Effector memory CD8-positive, alpha-beta T cell (primary cell): Measurements from ENCODE around the gene UBXN1.

Experiments used
- ATAC-seq: fragments of 150-1000 bp; cut with Tn5 transposase; replicated peaks from 2 replicates; pipeline ENCODE4 v1.10.0; 2021; ENCODE audit warnings: mild to moderate bottlenecking, moderate library complexity
- DNase-seq, 3 experiments: peaks; one replicate each; pipeline ENCODE4 v3.0.0; 2021
- H3K27ac Mint-ChIP-seq, 2 donors: one replicate each; pipeline ENCODE4 v1.8.0; 2022; ENCODE audit warnings: mild to moderate bottlenecking in 2 of 2, mixed read lengths in 2 of 2, moderate library complexity in 2 of 2
- H3K27me3 Mint-ChIP-seq, 2 donors: one replicate each; pipeline ENCODE4 v1.8.0; 2022; ENCODE audit warnings: mixed read lengths in 2 of 2
- H3K36me3 Mint-ChIP-seq: one replicate; pipeline ENCODE4 v1.8.0; 2022; ENCODE audit warnings: mild to moderate bottlenecking, moderate library complexity, mixed read lengths; ENCODE audit not compliant: insufficient read depth
- H3K4me1 Mint-ChIP-seq, 2 donors: one replicate each; pipeline ENCODE4 v1.8.0; 2022; ENCODE audit warnings: low read depth in 2 of 2, mixed read lengths in 2 of 2
- H3K4me3 Mint-ChIP-seq, 2 donors: one replicate each; pipeline ENCODE4 v1.8.0; 2022; ENCODE audit warnings: mild to moderate bottlenecking in 2 of 2, mixed read lengths in 2 of 2, moderate library complexity in 2 of 2
- H3K9me3 Mint-ChIP-seq, 2 donors: one replicate each; pipeline ENCODE4 v1.8.0; 2022; ENCODE audit warnings: mixed read lengths in 2 of 2
- total RNA-seq, 9 experiments: gene quantifications; one replicate each; lab custom pipeline; 2026; lab: John Stamatoyannopoulos, UW

Gene UBXN1
- total RNA-seq: 80.2 to 133 (median 123) reads per million in 9 experiments

GRCh38 chr11:62678770-62679696, at the start of gene UBXN1:
UBXN1 (minus strand) TSS chr11:62679073; CDS start chr11:62678923, 150 bp downstream.
- Mint-ChIP-seq H3K4me3 (peak within 1 kb of the TSS; percentile 86 to 87), H3K9me3 (no peaks in the 10 kb centered on the region), H3K27me3 (no peaks in the 10 kb centered on the region), H3K27ac (peak within 1 kb of the TSS; percentile 98 to 99), H3K4me1 (peaks cover 25 to 28% of the 10 kb centered on the region in 2 donors), H3K36me3 (peaks cover 42% of the 10 kb centered on the region)
- peak; percentile 83 for ATAC-seq
- peak; percentile 74 to 75 (median 75) for DNase-seq

- DNase-seq (peak; percentile 71 to 78 (median 77)), ATAC-seq (peak; percentile 35)
- peak within 1 kb of the TSS; percentile 98 to 99 for H3K27ac Mint-ChIP-seq
- H3K27me3 Mint-ChIP-seq: no peaks in the 10 kb centered on the region
- peak within 1 kb of the TSS; percentile 96 to 97 for H3K4me3 Mint-ChIP-seq
- peaks cover 72% of the 10 kb centered on the region for H3K36me3 Mint-ChIP-seq
- peaks cover 37 to 43% of the 10 kb centered on the region in 2 donors for H3K4me1 Mint-ChIP-seq
- H3K9me3 Mint-ChIP-seq: no peaks in the 10 kb centered on the region
These were observed 49.5 kb upstream of the UBXN1 start, which contains the start of gene TTC9C for GRCh38 chr11:62728171-62728988. TTC9C (plus strand) TSS chr11:62728486; CDS start chr11:62728849, 363 bp downstream.

- Mint-ChIP-seq H3K4me3 (peak overlapping the region; percentile 96 to 97), H3K27me3 (no peaks in the 10 kb centered on the region), H3K27ac (peak overlapping the region; percentile 98 to 99), H3K36me3 (peaks cover 72% of the 10 kb centered on the region), H3K9me3 (no peaks in the 10 kb centered on the region), H3K4me1 (peaks cover 37 to 39% of the 10 kb centered on the region in 2 donors)
- peak; percentile 62 for ATAC-seq
- peak in 2 of 3 experiments; percentile 81 to 85 for DNase-seq
These were observed 48.9 kb upstream of the UBXN1 start for GRCh38 chr11:62727872-62728170.

GRCh38 chr11:62727165-62727871, 48.4 kb upstream of the UBXN1 start, which contains the start of gene HNRNPUL2:
HNRNPUL2 (minus strand) TSS chr11:62727457; CDS start chr11:62727156, 301 bp downstream.
- peak within 1 kb of the TSS; percentile 98 to 99 for H3K27ac Mint-ChIP-seq
- no peaks in the 10 kb centered on the region for H3K9me3 Mint-ChIP-seq
- DNase-seq (peak; percentile 97 to 98 (median 97)), ATAC-seq (peak; percentile 78)
- H3K4me1 Mint-ChIP-seq: peaks cover 37 to 42% of the 10 kb centered on the region in 2 donors
- H3K36me3 Mint-ChIP-seq: peaks cover 72% of the 10 kb centered on the region
- no peaks in the 10 kb centered on the region for H3K27me3 Mint-ChIP-seq
- H3K4me3 Mint-ChIP-seq: peak within 1 kb of the TSS; percentile 96 to 97

DNA sequence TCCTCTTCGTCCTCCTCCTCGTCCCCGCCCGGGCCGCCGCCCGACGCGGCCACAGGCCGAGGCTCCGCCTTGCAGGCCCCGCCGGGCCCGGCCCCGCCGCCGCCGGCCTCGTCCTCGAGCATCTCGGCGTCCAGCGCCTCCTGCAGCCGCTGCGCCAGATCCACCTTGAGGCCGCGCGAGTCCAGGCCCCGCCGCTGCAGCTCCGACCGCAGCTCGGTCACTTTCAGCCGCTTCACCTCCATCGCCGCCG, 48.0 kb upstream of the UBXN1 start:
- peak overlapping the region; percentile 98 to 99 for H3K27ac Mint-ChIP-seq
- H3K4me3 Mint-ChIP-seq: peak overlapping the region; percentile 96 to 97
- peaks cover 37 to 42% of the 10 kb centered on the region in 2 donors for H3K4me1 Mint-ChIP-seq
- DNase-seq (no peak), ATAC-seq (peak; percentile 4)
- no peaks in the 10 kb centered on the region for H3K9me3 Mint-ChIP-seq
- H3K36me3 Mint-ChIP-seq: peaks cover 75% of the 10 kb centered on the region
- H3K27me3 Mint-ChIP-seq: no peaks in the 10 kb centered on the region

DNA sequence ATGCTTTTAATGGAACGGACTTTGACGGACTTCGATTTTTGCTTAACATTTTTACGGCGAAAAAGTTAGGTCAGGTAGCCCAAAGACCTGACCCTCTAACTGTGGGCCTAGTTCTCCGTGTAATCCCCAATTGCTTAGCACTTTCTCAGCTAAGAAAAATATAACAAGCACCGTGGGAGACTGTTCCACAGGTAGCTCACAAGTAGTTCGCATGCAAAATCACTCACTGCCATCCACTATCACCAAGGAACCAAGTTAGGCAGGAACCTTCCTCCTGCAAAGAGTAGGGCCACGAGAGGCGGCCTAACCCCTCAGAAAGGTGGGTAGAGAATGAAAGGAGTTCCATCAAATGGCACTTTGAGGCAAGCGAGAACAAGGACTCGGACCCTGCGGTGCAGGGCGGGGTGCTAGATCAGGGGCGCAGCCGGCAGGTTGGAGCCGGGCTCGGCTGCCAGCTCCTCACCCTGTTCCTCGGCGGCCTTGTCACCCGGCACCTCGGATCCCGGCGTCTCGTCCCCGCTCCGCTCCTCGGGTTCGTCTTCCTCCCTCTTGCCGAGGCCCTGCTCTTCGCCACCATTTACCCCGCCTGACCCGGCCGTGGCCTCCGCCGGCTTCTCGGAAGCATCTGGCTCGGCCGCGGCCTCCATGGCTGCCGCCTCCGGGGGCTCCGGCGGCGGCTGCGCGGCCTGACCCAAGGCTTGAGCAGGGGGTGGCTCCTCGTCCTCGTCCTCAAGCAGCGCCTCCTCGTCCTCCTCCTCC, 47.5 kb upstream of the UBXN1 start:
- Mint-ChIP-seq H3K27ac (peak overlapping the region; percentile 98 to 99), H3K9me3 (no peaks in the 10 kb centered on the region), H3K4me1 (peaks cover 37 to 42% of the 10 kb centered on the region in 2 donors), H3K27me3 (no peaks in the 10 kb centered on the region), H3K4me3 (peak overlapping the region; percentile 96 to 97), H3K36me3 (peaks cover 75% of the 10 kb centered on the region)
- DNase-seq (no peak), ATAC-seq (no peak)

- Mint-ChIP-seq H3K27ac (peak overlapping the region; percentile 98 to 99), H3K4me1 (peaks cover 37 to 42% of the 10 kb centered on the region in 2 donors), H3K9me3 (no peaks in the 10 kb centered on the region), H3K4me3 (peak overlapping the region; percentile 96 to 97), H3K27me3 (no peaks in the 10 kb centered on the region), H3K36me3 (peaks cover 77% of the 10 kb centered on the region)
- DNase-seq (no peak), ATAC-seq (no peak)
These were observed 46.8 kb upstream of the UBXN1 start for GRCh38 chr11:62725646-62726045.

DNA sequence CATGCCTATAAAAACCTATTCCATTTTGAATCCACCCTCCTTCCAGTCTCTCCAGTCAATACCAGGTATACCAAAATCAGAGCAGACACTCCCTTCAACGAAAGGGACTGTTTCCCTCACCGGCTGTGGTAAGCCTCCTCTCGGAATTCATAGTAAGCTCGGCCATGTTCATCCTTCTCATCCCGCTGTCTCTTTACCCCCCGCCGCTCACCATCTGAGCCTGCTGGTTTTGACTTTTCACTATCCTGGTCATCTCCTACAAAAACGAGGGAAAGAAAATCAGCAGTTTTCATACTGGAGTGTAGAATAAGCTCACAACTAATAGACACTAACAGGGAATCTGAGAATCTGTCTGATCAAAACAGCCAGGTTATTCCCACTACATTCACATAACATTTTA, 45.3 kb upstream of the UBXN1 start:
- H3K27ac Mint-ChIP-seq: peak overlapping the region; percentile 42 to 99
- no peak for DNase-seq
- no peak for ATAC-seq
- peaks cover 35 to 43% of the 10 kb centered on the region in 2 donors for H3K4me1 Mint-ChIP-seq
- no peaks in the 10 kb centered on the region for H3K27me3 Mint-ChIP-seq
- H3K9me3 Mint-ChIP-seq: no peaks in the 10 kb centered on the region
- peaks cover 91% of the 10 kb centered on the region for H3K36me3 Mint-ChIP-seq
- H3K4me3 Mint-ChIP-seq: peak overlapping the region; percentile 96 to 97

DNA sequence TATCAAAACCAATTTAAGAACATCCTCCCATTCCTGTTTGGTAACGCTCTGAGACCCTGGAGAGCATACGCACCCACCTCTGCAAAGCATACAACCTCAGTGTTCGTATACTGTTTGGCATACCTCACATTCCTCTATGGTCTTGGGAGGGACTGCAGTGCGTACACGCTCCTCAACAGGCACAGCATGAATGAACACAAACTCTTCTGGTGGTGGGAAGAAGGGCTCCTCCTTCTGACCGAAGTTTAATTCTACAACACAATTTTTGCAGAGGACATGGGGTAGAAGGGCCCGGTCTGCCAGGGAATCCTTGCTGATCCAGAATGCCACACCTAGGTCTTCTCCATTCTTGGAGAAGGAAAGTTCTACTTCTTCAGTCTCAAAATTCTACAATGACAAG, 43.1 kb upstream of the UBXN1 start:
- Mint-ChIP-seq H3K27me3 (no peaks in the 10 kb centered on the region), H3K9me3 (no peaks in the 10 kb centered on the region), H3K36me3 (peaks cover 94% of the 10 kb centered on the region), H3K27ac (no peak overlapping the region), H3K4me3 (no peak overlapping the region), H3K4me1 (peaks cover 25 to 43% of the 10 kb centered on the region in 2 donors)
- ATAC-seq (no peak), DNase-seq (no peak)

GRCh38 chr11:62719302-62719978, 40.6 kb upstream of the UBXN1 start:
- peak overlapping the region in 1 of 2 donors; percentile 35 for H3K27ac Mint-ChIP-seq
- peaks cover 11 to 34% of the 10 kb centered on the region in 2 donors for H3K4me1 Mint-ChIP-seq
- no peak for ATAC-seq
- no peaks in the 10 kb centered on the region for H3K9me3 Mint-ChIP-seq
- no peak for DNase-seq
- no peaks in the 10 kb centered on the region for H3K27me3 Mint-ChIP-seq
- no peak overlapping the region for H3K4me3 Mint-ChIP-seq
- H3K36me3 Mint-ChIP-seq: peaks cover 100% of the 10 kb centered on the region

GRCh38 chr11:62716816-62717215, 37.9 kb upstream of the UBXN1 start:
- Mint-ChIP-seq H3K36me3 (peaks cover 99% of the 10 kb centered on the region), H3K27me3 (no peaks in the 10 kb centered on the region)

DNA sequence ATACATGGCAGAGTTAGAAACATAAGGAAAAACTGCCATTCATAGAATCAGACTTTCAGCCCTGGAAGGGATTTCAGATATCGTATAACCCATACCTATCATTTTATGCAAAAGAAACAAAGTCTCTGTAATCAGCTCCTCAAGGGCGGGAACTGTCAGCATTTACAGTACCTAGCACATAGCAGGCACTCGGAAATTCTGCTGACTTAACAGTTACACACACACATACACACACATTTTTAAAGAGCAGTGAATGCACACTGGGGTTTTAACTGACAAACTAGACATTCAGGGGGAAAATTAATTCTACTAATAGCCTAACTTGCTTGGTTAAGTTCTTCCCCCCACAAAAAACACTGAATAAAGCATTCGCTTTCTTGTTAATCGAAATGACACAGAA, 37.3 kb upstream of the UBXN1 start:
- no peak overlapping the region for H3K4me3 Mint-ChIP-seq
- H3K36me3 Mint-ChIP-seq: peaks cover 97% of the 10 kb centered on the region
- no peaks in the 10 kb centered on the region for H3K9me3 Mint-ChIP-seq
- peaks cover 4 to 29% of the 10 kb centered on the region in 2 donors for H3K4me1 Mint-ChIP-seq
- no peak overlapping the region for H3K27ac Mint-ChIP-seq
- no peaks in the 10 kb centered on the region for H3K27me3 Mint-ChIP-seq
- no peak for ATAC-seq
- no peak for DNase-seq

More at GRCh38 chr11:62716816-62717215, 37.9 kb upstream of the UBXN1 start:
- ATAC-seq: no peak
- Mint-ChIP-seq H3K4me1 (peaks cover 4 to 29% of the 10 kb centered on the region in 2 donors), H3K9me3 (no peaks in the 10 kb centered on the region), H3K27ac (peak overlapping the region in 1 of 2 donors; percentile 41), H3K4me3 (no peak overlapping the region)
- no peak for DNase-seq
